AG09309 (cell line): ENCODE results near the gene MYO7B.

Experiments
- DNase-seq: peaks from one replicate; pipeline ENCODE4 v3.0.0-alpha.2; 2010; ENCODE audit warnings: low read depth
- H3K4me3 ChIP-seq: 2 replicates; pipeline ENCODE4 v1.5.1; 2011; ENCODE audit warnings: mild to moderate bottlenecking, low read depth, low read length, moderate library complexity; ENCODE audit not compliant: control insufficient read depth
- TF ChIP-seq, protein P1 (sequence below): IDR thresholded peaks from 2 replicates; pipeline ENCODE4 v1.5.1; 2011; ENCODE audit warnings: mild to moderate bottlenecking, low read depth, low read length, inconsistent platforms; ENCODE audit not compliant: insufficient read depth, control insufficient read depth; ENCODE audit errors: missing control alignments

The MYO7B gene

DNA sequence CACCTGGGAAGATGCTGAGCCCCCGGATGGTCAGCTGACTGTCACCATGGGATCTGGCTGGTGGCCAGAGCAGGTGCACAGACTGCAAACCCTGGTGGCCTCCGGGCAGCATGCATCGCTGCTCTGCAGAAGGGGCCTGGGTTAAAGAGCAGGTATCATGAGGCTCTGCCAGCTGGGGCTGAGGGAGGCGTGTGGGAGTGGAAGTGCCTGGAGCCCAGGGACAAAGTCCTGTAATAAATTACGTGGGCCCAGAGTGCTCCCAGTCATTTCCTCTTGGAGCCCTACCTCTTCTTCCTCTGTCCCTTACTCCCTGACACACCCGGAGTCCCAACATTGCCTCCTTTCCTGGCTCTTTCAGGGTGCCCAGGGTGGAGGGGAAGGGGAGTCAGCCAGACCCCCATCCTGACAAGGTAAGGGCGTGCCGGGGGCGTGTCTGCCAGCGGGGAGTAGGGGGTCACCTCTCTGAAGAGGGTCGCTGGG lies at the start of gene MYO7B:
Gene MYO7B (plus strand): TSS at position 262 of the 480 bp plus-strand sequence. CDS start 24,040 bp downstream, outside the sequence.
- DNase-seq, result no peak
- TF ChIP-seq, protein P1, sequence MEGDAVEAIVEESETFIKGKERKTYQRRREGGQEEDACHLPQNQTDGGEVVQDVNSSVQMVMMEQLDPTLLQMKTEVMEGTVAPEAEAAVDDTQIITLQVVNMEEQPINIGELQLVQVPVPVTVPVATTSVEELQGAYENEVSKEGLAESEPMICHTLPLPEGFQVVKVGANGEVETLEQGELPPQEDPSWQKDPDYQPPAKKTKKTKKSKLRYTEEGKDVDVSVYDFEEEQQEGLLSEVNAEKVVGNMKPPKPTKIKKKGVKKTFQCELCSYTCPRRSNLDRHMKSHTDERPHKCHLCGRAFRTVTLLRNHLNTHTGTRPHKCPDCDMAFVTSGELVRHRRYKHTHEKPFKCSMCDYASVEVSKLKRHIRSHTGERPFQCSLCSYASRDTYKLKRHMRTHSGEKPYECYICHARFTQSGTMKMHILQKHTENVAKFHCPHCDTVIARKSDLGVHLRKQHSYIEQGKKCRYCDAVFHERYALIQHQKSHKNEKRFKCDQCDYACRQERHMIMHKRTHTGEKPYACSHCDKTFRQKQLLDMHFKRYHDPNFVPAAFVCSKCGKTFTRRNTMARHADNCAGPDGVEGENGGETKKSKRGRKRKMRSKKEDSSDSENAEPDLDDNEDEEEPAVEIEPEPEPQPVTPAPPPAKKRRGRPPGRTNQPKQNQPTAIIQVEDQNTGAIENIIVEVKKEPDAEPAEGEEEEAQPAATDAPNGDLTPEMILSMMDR, result no peak

DNA sequence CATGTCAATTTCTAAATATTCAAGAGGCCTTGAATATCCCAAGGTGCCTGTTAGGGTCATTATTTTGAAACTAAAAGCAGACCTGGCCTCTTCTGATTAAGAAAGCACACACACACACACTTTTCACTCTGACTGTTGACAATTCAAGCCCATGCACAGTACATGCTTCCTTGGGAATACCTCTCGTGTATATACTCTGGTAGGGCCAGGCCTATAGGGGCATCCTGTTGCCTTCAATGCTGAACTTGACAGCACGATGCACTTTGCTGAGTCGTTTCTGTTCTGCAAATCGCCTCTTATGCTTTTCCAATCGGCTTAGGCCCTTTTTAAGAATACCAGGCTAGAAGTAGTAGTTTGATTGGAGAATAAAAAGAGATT lies 49.8 kb upstream of the MYO7B start:
- TF ChIP-seq, protein P1, result no peak
- DNase-seq, result no peak
- H3K4me3 ChIP-seq, result no peak overlapping the region

More for the DNA sequence above, at the start of gene MYO7B:
- no peak within 1 kb of the TSS for H3K4me3 ChIP-seq

DNA sequence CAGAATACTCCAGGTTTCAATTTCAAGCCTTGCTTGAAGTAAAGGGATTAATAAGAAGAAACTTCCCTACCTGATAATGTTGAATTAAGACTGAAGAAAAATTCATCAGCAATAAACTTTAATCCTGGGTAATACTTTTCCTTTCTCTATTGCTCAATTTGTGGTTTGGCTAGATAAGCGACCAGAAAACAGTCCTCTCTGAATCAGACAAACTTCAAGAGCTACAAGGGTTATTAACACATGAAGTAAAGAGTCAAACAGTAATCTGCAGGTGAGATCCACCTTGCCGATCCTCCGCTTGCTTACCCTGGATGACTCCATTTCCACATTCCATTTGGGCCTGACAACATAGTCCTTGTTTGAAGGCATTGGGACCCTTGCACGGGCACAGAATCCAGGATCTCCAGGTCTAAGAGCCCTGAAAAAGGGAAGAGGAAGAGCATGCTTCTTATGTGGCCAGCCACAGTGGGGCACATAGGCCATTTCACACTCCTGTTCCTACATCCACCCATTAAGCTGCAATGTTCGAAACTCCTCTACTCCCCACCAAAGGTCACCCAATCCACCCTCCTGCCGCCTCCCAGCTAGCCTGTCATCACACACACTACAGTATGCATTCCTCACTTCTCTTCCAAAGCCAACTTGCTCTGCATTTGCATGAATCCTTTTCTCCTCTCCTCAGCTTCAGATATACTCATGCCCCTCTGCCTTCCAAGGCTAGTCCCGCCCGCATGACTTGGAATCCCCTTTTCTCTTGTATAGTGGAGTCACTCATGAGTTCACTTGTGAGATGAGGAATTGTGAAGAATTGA lies 49.0 kb upstream of the MYO7B start:
- H3K4me3 ChIP-seq, result no peak overlapping the region
- DNase-seq, result no peak
- TF ChIP-seq, protein P1, result no peak

DNA sequence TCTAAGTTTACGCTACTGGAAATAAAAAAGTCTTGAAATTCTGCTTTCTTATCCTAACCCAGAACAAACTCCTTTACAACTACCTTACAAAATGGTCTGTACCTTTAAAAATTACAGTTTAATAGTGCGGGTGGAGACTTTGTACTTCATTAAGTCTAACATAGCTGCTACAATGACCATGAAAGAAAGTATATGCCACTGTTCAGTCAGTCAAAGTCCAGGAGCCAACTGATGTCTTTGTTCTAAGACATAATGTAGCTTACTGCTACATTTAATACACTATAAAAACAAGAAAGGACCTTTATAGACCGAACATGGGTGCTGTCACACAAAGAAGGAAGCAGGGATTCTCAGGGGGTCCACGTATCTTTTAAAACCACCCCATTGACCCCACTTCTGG lies 45.2 kb upstream of the MYO7B start:
- DNase-seq, result no peak
- H3K4me3 ChIP-seq, result no peak overlapping the region
- TF ChIP-seq, protein P1, result no peak

DNA sequence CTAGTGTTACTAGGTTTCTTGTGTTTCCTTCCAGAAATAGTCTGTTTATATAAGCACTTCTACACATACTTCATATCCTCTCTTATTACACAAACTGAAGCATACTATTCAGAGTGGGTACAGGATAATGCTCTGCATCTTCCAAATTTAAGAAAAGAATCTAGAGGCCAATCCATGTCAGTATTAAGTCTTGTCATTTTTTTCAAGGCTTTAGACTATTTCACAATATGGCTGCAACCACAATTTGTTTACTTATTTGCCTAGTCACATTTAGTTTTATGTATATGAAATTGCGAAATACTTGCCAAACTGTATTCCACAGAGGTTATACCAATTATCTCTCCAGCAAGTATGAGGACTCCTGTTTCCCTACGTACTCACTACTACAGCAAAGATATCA lies 37.1 kb upstream of the MYO7B start:
- DNase-seq, result no peak
- TF ChIP-seq, protein P1, result no peak

DNA sequence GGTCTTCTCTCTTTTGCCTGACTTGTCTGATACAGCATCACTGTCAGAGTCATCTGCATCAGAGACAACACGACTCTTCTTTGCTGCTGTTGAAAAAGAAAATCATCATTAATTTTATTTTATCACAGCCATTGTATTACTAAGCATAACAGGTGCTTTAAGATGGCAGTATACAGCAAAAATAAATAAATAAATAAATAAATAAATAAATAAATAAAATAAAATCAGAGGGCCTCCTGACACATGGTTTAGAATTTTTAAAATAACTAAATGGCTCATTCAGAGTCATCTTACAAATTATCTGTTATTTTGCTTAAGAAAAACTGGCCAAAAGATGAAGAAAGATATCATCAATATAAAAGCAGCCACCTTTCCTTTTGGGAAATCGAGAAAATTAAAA lies 32.0 kb upstream of the MYO7B start:
- TF ChIP-seq, protein P1, result no peak
- no peak overlapping the region for H3K4me3 ChIP-seq
- DNase-seq, result no peak

More for the DNA sequence above, 37.1 kb upstream of the MYO7B start:
- no peak overlapping the region for H3K4me3 ChIP-seq
